Measurements from ENCODE around the gene UTP4. TPM values are rescaled to one million over a fixed set of nuclear protein-coding genes. Genes with fewer than 3 reads are reported as not detected.

The UTP4 gene
- total RNA-seq, 2 donors from 2014 or later: 11.4 to 29.6 TPM

DNA sequence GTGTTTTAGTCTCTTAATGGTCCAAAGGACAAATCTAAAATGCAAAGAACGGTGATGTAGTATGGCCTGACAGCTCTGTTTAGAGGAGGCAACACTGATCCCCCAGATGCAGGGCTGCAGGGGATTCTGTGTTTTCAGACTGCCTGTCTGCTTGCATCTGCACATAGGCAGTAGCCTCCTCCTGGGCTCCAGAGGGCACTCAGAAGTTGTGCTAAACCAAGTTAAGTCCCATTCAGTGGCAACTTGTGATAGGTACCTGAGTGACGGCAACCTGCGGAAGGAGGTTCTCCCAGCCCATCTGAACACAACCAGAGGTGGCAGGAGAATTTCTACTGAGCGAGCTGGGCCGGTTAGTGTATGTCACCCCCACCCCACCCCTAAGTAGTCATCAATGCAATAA is 17.1 kb upstream of the UTP4 start:
- Histone ChIP-seq H3K9me3 (no peaks in the 10 kb centered on the region), H3K4me3 (no peak overlapping the region), H3K27ac (no peak overlapping the region), H3K4me1 (peaks cover 0 to 19% of the 10 kb centered on the region in 2 donors), H3K27me3 (no peaks in the 10 kb centered on the region), H3K36me3 (peaks cover 38% of the 10 kb centered on the region)
- TF ChIP-seq, protein P1, sequence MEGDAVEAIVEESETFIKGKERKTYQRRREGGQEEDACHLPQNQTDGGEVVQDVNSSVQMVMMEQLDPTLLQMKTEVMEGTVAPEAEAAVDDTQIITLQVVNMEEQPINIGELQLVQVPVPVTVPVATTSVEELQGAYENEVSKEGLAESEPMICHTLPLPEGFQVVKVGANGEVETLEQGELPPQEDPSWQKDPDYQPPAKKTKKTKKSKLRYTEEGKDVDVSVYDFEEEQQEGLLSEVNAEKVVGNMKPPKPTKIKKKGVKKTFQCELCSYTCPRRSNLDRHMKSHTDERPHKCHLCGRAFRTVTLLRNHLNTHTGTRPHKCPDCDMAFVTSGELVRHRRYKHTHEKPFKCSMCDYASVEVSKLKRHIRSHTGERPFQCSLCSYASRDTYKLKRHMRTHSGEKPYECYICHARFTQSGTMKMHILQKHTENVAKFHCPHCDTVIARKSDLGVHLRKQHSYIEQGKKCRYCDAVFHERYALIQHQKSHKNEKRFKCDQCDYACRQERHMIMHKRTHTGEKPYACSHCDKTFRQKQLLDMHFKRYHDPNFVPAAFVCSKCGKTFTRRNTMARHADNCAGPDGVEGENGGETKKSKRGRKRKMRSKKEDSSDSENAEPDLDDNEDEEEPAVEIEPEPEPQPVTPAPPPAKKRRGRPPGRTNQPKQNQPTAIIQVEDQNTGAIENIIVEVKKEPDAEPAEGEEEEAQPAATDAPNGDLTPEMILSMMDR (IDR thresholded peaks at IDR 0.05): no peak
- DNase-seq (ENCODE audit: low spot score): no peak

DNA sequence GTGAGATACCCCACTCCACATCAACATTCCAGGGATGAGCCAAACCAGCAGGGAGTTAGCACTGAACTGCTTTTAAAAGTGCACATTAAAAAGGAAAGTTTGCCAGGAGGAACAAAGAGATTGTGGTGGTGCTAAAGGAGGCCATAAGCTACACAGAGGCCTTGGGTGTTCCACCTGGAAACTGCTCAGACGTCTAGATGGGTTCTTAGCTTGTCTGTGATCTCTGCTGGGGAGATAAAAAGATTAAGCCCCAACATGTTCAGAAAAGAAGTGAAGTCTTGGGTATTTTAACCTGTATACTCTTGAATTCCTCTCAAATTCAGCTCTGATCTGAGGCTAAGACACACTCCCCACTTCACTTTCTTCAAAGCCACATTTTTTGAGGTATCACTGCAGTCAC is 16.6 kb upstream of the UTP4 start:
- Histone ChIP-seq H3K27ac (no peak overlapping the region), H3K9me3 (no peaks in the 10 kb centered on the region), H3K27me3 (no peaks in the 10 kb centered on the region), H3K4me3 (no peak overlapping the region), H3K36me3 (peaks cover 42% of the 10 kb centered on the region), H3K4me1 (peaks cover 0 to 19% of the 10 kb centered on the region in 2 donors)
- DNase-seq (ENCODE audit: low spot score): no peak
- TF ChIP-seq, protein P1 (IDR thresholded peaks at IDR 0.05): no peak

DNA sequence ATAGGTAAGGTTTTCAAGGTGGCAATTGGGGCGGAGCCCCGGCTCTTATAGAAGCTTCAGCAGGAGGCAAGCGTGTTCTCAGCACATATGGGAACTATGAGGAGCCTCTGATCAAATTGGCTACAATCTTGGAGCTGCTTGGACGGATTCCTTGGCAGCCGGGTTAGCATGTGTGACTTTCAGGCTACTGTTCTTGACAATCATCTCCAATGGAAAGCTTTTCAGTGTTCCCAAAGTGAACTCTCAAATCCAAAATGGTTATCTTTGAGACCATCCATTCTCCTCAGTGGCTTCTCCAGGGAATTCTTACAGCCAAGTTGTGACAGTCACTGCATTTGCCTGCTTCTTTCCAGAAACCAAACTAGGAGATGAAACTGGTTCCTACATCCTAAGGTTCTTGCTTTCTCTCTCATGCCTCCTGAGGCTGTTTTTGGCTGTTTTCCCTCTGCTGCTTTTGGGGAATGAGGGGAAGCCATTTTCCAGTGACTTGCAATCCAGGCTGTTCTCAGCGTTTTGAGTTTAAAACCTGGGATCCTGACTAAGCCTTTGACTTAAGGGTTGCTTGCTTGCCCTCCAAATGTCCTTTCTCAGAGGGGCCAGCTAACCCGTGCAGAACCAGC is 16.1 kb upstream of the UTP4 start:
- Histone ChIP-seq H3K27ac (no peak overlapping the region), H3K9me3 (no peaks in the 10 kb centered on the region), H3K4me1 (peaks cover 0 to 19% of the 10 kb centered on the region in 2 donors), H3K27me3 (no peaks in the 10 kb centered on the region), H3K4me3 (no peak overlapping the region), H3K36me3 (peaks cover 45% of the 10 kb centered on the region)
- TF ChIP-seq, protein P1 (IDR thresholded peaks at IDR 0.05): no peak
- DNase-seq (ENCODE audit: low spot score): no peak

DNA sequence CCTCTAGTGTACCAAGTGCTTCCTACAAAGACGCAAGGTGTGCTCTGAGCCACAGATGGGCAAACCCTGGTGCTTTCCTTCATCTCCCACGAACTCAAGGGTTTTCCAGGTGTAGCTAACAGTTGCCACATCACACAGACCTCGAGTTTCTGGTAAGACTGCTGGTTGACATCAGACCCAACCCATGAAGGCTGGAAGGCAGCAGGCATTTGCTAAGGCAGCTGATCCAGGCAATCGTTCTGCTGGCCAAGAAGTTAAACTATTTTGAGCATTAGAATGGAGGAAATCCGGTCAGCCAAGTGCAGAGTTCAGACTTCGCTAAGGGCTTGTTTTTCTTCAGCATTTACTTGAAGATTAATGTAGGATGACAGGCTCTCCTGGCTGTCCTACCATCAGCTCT is 15.5 kb upstream of the UTP4 start:
- Histone ChIP-seq H3K4me3 (no peak overlapping the region), H3K9me3 (no peaks in the 10 kb centered on the region), H3K4me1 (peaks cover 0 to 19% of the 10 kb centered on the region in 2 donors), H3K27ac (no peak overlapping the region), H3K36me3 (peaks cover 45% of the 10 kb centered on the region), H3K27me3 (no peaks in the 10 kb centered on the region)
- DNase-seq (ENCODE audit: low spot score): no peak
- TF ChIP-seq, protein P1 (IDR thresholded peaks at IDR 0.05): no peak

DNA sequence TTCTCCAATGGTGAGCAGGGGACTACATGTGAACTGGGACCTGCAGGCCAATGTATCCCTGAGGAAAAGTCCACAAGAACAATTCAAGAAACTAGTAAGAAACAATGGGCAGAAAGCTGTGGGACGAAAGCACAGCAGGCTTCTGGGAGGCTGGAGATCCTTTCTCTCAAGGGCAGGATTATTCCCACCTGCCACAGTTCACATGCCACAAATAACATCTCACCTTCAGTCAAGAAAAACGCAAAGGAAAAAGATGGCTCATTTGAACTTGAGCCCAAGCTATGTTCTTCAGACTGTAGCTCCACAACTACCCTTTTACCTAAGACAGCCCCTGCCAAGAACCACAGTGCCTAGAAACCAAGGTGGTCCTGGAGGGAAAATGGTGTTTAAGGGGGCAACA is 14.0 kb upstream of the UTP4 start:
- Histone ChIP-seq H3K9me3 (no peaks in the 10 kb centered on the region), H3K4me1 (peaks cover 0 to 13% of the 10 kb centered on the region in 2 donors), H3K27ac (no peak overlapping the region), H3K4me3 (no peak overlapping the region), H3K36me3 (peaks cover 45% of the 10 kb centered on the region), H3K27me3 (no peaks in the 10 kb centered on the region)
- TF ChIP-seq, protein P1 (IDR thresholded peaks at IDR 0.05): no peak
- DNase-seq (ENCODE audit: low spot score): no peak

DNA sequence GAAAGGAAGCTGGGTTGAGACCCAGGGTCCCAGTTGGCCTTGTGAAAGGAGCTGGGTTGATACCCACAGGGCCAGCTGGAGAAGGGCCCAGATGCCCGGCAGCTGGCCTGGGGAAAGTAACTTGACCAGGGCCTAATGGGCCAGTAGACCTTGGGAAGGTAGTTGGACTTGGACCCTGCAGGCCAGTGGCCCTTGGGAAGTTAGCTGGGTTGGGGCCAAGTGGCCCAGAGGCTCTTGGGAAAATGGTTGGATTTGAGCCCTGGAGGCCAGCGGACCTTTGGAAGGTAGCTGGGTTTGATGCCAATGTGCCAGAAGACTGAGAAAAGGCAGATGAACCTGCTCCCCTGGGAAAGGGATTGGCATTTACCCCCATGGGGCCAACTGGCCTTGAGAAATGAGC is 13.5 kb upstream of the UTP4 start:
- H3K36me3 ChIP-seq: peaks cover 42% of the 10 kb centered on the region
- H3K27me3 ChIP-seq: no peaks in the 10 kb centered on the region
- no peak for DNase-seq (ENCODE audit: low spot score)
- no peak overlapping the region for H3K4me3 ChIP-seq
- TF ChIP-seq, protein P1 (IDR thresholded peaks at IDR 0.05): no peak
- no peak overlapping the region for H3K27ac ChIP-seq
- no peaks in the 10 kb centered on the region for H3K9me3 ChIP-seq
- peaks cover 0 to 13% of the 10 kb centered on the region in 2 donors for H3K4me1 ChIP-seq
